Tibial nerve (tissue), 3 donors: ENCODE measurements around the gene TOR4A.

Source experiments
- CTCF ChIP-seq, 5 experiments: fragments of 200-600 bp in 3 of 5; fragments of 450-650 bp in 2 of 5; sonication (generic) in 3 of 5; IDR thresholded peaks; one replicate each; pipeline ENCODE4 v1.5.1; 2016 to 2019; ENCODE audit warnings: antibody characterized with exemption in 5 of 5, mild to moderate bottlenecking in 3 of 5, moderate library complexity in 2 of 5
- POLR2A ChIP-seq, 2 donors: fragments of 450-650 bp; IDR thresholded peaks; one replicate each; pipeline ENCODE4 v1.6.1; 2017; ENCODE audit warnings: antibody characterized with exemption in 2 of 2, mild to moderate bottlenecking in 2 of 2, moderate library complexity in 2 of 2

GRCh38 chr9:137253717-137254623 is 23.6 kb upstream of the TOR4A start:
- TF ChIP-seq CTCF (IDR thresholded peaks at IDR 0.05) (no peak), POLR2A (IDR thresholded peaks at IDR 0.05) (no peak)
